Germinal center (tissue), 1 donor: ENCODE data around the gene DPP10.
"Not testable (repeated sequence)": the region's sequence is repeated elsewhere in the genome, so short reads cannot be mapped to it uniquely, and the experiment has no call there.

Source experiments
- DNase-seq: peaks from one replicate; pipeline ENCODE4 v3.0.0; 2012; ENCODE audit warnings: mixed read lengths, low spot score

The DPP10 gene

GRCh38 chr2:114442510-114442909 is at the start of gene DPP10:
TSS of gene DPP10 (plus strand) at chr2:114442641.
- no peak for DNase-seq

GRCh38 chr2:114400890-114401289 is 41.6 kb upstream of the DPP10 start:
- no peak for DNase-seq

GRCh38 chr2:114405247-114406116 is 37.0 kb upstream of the DPP10 start:
- no peak for DNase-seq

- DNase-seq, result no peak
Observed at GRCh38 chr2:114406347-114406746, 36.1 kb upstream of the DPP10 start.

- DNase-seq, result not testable (repeated sequence)
Observed at GRCh38 chr2:114407353-114407752, 35.1 kb upstream of the DPP10 start.

- DNase-seq, result no peak
Observed at GRCh38 chr2:114421781-114422180, 20.7 kb upstream of the DPP10 start.

GRCh38 chr2:114424699-114425098 is 17.7 kb upstream of the DPP10 start:
- DNase-seq, result no peak

GRCh38 chr2:114426756-114427155 is 15.7 kb upstream of the DPP10 start:
- no peak for DNase-seq

- DNase-seq, result no peak
Observed at GRCh38 chr2:114436329-114436728, 6.1 kb upstream of the DPP10 start.

GRCh38 chr2:114446571-114446970 is 4.1 kb downstream of the DPP10 start:
- DNase-seq, result no peak

- DNase-seq, result no peak
Observed at GRCh38 chr2:114450639-114451038, 8.2 kb downstream of the DPP10 start.

GRCh38 chr2:114456566-114456965 is 14.1 kb downstream of the DPP10 start:
- no peak for DNase-seq

GRCh38 chr2:114457956-114458355 is 15.5 kb downstream of the DPP10 start:
- DNase-seq, result no peak

GRCh38 chr2:114461116-114461515 is 18.7 kb downstream of the DPP10 start:
- DNase-seq, result no peak

GRCh38 chr2:114464961-114465706 is 22.7 kb downstream of the DPP10 start:
- DNase-seq, result no peak

GRCh38 chr2:114468343-114468742 is 25.9 kb downstream of the DPP10 start:
- DNase-seq, result no peak

GRCh38 chr2:114472246-114472645 is 29.8 kb downstream of the DPP10 start:
- DNase-seq, result no peak

GRCh38 chr2:114472726-114473125 is 30.3 kb downstream of the DPP10 start:
- no peak for DNase-seq

GRCh38 chr2:114488841-114489530 is 46.5 kb downstream of the DPP10 start:
- DNase-seq, result no peak

- no peak for DNase-seq
Observed at GRCh38 chr2:114495046-114495445, 52.6 kb downstream of the DPP10 start.

GRCh38 chr2:114496959-114497358 is 54.5 kb downstream of the DPP10 start:
- DNase-seq, result no peak

- no peak for DNase-seq
Observed at GRCh38 chr2:114499101-114499500, 56.7 kb downstream of the DPP10 start.

GRCh38 chr2:114507744-114508143 is 65.3 kb downstream of the DPP10 start:
- no peak for DNase-seq
